Loucy (cell line): ENCODE measurements around the gene SP140.

Experiments
- H2AFZ ChIP-seq: fragments of 200-600 bp; sonication (generic); 2 replicates; pipeline ENCODE4 v1.6.0; 2016; ENCODE audit warnings: antibody characterized with exemption, mild to moderate bottlenecking, low read length, moderate library complexity
- H3F3A ChIP-seq: fragments of 200-600 bp; 2 replicates; pipeline ENCODE4 v1.6.0; 2016; ENCODE audit warnings: antibody characterized with exemption, low read depth, mild to moderate bottlenecking
- H3K27me3 ChIP-seq: fragments of 200-600 bp; sonication (generic); 2 replicates; pipeline ENCODE4 v1.6.1; 2014; ENCODE audit warnings: low read length, mild to moderate bottlenecking; ENCODE audit not compliant: insufficient read depth, poor library complexity, severe bottlenecking
- H3K36me3 ChIP-seq: fragments of 200-600 bp; sonication (generic); 2 replicates; pipeline ENCODE4 v1.6.1; 2016; ENCODE audit warnings: low read length; ENCODE audit not compliant: insufficient read depth
- H3K4me1 ChIP-seq: fragments of 200-600 bp; sonication (generic); 2 replicates; pipeline ENCODE4 v1.5.1; 2014; ENCODE audit warnings: low read length, mild to moderate bottlenecking; ENCODE audit not compliant: insufficient read depth, poor library complexity, severe bottlenecking
- H3K4me2 ChIP-seq: fragments of 200-600 bp; sonication (generic); 2 replicates; pipeline ENCODE4 v1.6.0; 2014; ENCODE audit warnings: antibody characterized with exemption, low read length, low read depth, mild to moderate bottlenecking; ENCODE audit not compliant: poor library complexity, severe bottlenecking
- H3K4me3 ChIP-seq: fragments of 200-600 bp; sonication (generic); 2 replicates; pipeline ENCODE4 v1.5.1; 2014; ENCODE audit warnings: low read length, mild to moderate bottlenecking, mixed read lengths; ENCODE audit not compliant: poor library complexity, severe bottlenecking
- H3K79me2 ChIP-seq: fragments of 200-600 bp; sonication (generic); 2 replicates; pipeline ENCODE4 v1.6.1; 2014; ENCODE audit warnings: low read length; ENCODE audit not compliant: insufficient read depth
- H3K9ac ChIP-seq: fragments of 200-600 bp; sonication (generic); 2 replicates; pipeline ENCODE4 v1.6.0; 2014; ENCODE audit warnings: mild to moderate bottlenecking, low read depth, low read length, moderate library complexity; ENCODE audit not compliant: poor library complexity, severe bottlenecking
- H3K9me2 ChIP-seq: fragments of 200-600 bp; sonication (generic); replicated peaks from 2 replicates; pipeline ENCODE4 v1.6.1; 2016; ENCODE audit warnings: low read depth, low read length, mixed read lengths
- H3K9me3 ChIP-seq: fragments of 200-600 bp; sonication (generic); 2 replicates; pipeline ENCODE4 v1.6.1; 2014; ENCODE audit warnings: mild to moderate bottlenecking, antibody characterized with exemption, low read length, low read depth; ENCODE audit not compliant: insufficient read depth
- H4K20me1 ChIP-seq: fragments of 200-600 bp; sonication (generic); 2 replicates; pipeline ENCODE4 v1.6.0; 2014; ENCODE audit warnings: antibody characterized with exemption, low read length, mild to moderate bottlenecking; ENCODE audit not compliant: insufficient read depth, poor library complexity, severe bottlenecking
- EZH2phosphoT487 ChIP-seq: fragments of 200-600 bp; IDR thresholded peaks from 2 replicates; pipeline ENCODE4 v1.6.1; 2018; ENCODE audit warnings: antibody characterized with exemption, mild to moderate bottlenecking, moderate library complexity, borderline replicate concordance
- TF ChIP-seq, protein P1 (sequence below): fragments of 200-600 bp; sonication (generic); conservative IDR thresholded peaks from 2 replicates; pipeline ENCODE4 v1.5.1; 2014; ENCODE audit warnings: mild to moderate bottlenecking, antibody characterized with exemption, low read length

Gene SP140

DNA sequence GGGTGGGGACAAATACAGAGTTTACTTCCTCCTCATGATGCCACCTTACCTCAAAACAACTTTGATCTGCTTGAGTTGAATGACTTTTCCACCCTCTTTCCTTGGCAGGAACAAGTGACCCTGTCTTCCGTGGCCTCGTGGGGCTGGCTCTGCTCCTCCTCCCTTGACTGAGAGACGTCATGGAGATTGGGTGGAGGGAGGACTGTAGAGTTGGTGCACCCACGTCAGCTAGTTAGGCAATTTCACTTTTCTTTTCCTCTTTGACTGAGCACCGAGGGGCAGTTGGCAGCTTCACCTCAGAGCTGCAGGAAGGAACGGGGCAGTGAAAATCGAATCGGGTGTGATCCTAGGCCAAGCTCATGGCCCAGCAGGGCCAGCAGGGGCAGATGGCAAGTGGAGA, at the start of gene SP140:
Gene SP140, plus strand, starts transcription at position 251 of the 400 bp plus-strand sequence. Its CDS starts 109 bp downstream, at position 360.
- H3K9me2 ChIP-seq = no peaks in the 10 kb centered on the region
- peaks cover under 1% of the 10 kb centered on the region for H3K4me1 ChIP-seq
- H3K36me3 ChIP-seq = no peaks in the 10 kb centered on the region
- H3K4me3 ChIP-seq = no peak within 1 kb of the TSS
- no peaks in the 10 kb centered on the region for H4K20me1 ChIP-seq
- no peaks in the 10 kb centered on the region for H3F3A ChIP-seq
- no peak for TF ChIP-seq EZH2phosphoT487
- TF ChIP-seq, protein P1, sequence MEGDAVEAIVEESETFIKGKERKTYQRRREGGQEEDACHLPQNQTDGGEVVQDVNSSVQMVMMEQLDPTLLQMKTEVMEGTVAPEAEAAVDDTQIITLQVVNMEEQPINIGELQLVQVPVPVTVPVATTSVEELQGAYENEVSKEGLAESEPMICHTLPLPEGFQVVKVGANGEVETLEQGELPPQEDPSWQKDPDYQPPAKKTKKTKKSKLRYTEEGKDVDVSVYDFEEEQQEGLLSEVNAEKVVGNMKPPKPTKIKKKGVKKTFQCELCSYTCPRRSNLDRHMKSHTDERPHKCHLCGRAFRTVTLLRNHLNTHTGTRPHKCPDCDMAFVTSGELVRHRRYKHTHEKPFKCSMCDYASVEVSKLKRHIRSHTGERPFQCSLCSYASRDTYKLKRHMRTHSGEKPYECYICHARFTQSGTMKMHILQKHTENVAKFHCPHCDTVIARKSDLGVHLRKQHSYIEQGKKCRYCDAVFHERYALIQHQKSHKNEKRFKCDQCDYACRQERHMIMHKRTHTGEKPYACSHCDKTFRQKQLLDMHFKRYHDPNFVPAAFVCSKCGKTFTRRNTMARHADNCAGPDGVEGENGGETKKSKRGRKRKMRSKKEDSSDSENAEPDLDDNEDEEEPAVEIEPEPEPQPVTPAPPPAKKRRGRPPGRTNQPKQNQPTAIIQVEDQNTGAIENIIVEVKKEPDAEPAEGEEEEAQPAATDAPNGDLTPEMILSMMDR = no peak
- H3K4me2 ChIP-seq = no peak within 1 kb of the TSS
- H3K27me3 ChIP-seq = no peaks in the 10 kb centered on the region
- peaks cover 7% of the 10 kb centered on the region for H3K9me3 ChIP-seq
- peak within 1 kb of the TSS; percentile 5; the same call in 1 of the 2 replicates for H2AFZ ChIP-seq
- H3K79me2 ChIP-seq = no peaks in the 10 kb centered on the region; the same call in 1 of the 2 replicates
- H3K9ac ChIP-seq = no peak within 1 kb of the TSS

DNA sequence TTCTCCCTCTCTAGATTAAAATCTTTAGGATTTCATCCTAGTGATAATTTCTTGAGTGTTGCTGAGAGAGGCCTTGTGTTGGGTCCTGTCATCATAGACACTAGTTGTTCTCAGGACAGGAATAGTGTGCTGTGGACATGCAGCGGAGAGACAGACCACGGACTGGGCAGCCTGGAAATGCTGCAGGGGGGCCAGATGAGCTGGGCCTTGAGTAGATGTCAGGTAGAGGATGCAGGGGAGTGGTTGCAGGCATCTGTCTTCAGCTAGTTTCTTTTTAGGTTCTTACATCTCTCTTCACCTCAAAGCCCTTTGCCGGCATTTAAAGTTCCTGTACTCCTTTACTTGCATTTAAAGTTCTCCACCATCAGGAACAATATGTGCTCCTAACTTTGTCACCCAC, 48.5 kb upstream of the SP140 start:
- H3K4me3 ChIP-seq = no peak overlapping the region
- no peak for TF ChIP-seq EZH2phosphoT487
- TF ChIP-seq, protein P1 = no peak
- no peak overlapping the region for H3K4me2 ChIP-seq

GRCh38 chr2:230178546-230179485, 46.7 kb upstream of the SP140 start:
- H3K9me2 ChIP-seq = no peaks in the 10 kb centered on the region
- H3K36me3 ChIP-seq = peaks cover 11% of the 10 kb centered on the region; the same call in 1 of the 2 replicates
- no peaks in the 10 kb centered on the region for H3K9me3 ChIP-seq
- no peak overlapping the region for H3K9ac ChIP-seq
- peaks cover 8% of the 10 kb centered on the region for H3K27me3 ChIP-seq
- H3K79me2 ChIP-seq = no peaks in the 10 kb centered on the region
- no peaks in the 10 kb centered on the region for H4K20me1 ChIP-seq
- TF ChIP-seq, protein P1 = no peak
- no peak for TF ChIP-seq EZH2phosphoT487
- no peak overlapping the region for H2AFZ ChIP-seq
- no peaks in the 10 kb centered on the region for H3F3A ChIP-seq
- no peaks in the 10 kb centered on the region for H3K4me1 ChIP-seq
- H3K4me2 ChIP-seq = no peak overlapping the region
- no peak overlapping the region for H3K4me3 ChIP-seq

More for the DNA sequence above, 48.5 kb upstream of the SP140 start:
- Histone ChIP-seq H4K20me1 (no peaks in the 10 kb centered on the region), H3F3A (no peaks in the 10 kb centered on the region), H3K9ac (no peak overlapping the region), H2AFZ (no peak overlapping the region), H3K36me3 (peaks cover 11% of the 10 kb centered on the region; the same call in 1 of the 2 replicates), H3K79me2 (no peaks in the 10 kb centered on the region), H3K4me1 (no peaks in the 10 kb centered on the region), H3K9me2 (no peaks in the 10 kb centered on the region), H3K9me3 (no peaks in the 10 kb centered on the region), H3K27me3 (peaks cover 26% of the 10 kb centered on the region)
